Keratinocyte (primary cell): ENCODE measurements around the gene COQ4. TPM values are rescaled to one million over a fixed set of nuclear protein-coding genes. Genes with fewer than 3 reads are reported as not detected.

ENCODE experiments used
- DNase-seq: peaks from one replicate; pipeline ENCODE4 v3.0.0-alpha.2; 2011; ENCODE audit warnings: low read depth, missing footprints, low spot score
- FAIRE-seq: peaks from 2 replicates; lab custom pipeline; 2011; peaks lifted over from hg19 to GRCh38; lab: Jason Lieb, UNC
- H2AFZ ChIP-seq: 2 replicates; pipeline ENCODE4 v1.6.0; 2012; ENCODE audit warnings: low read length, control low read depth, inconsistent platforms; ENCODE audit not compliant: control insufficient read depth
- H3K27ac ChIP-seq: 2 replicates; pipeline ENCODE4 v1.5.1; 2011; ENCODE audit warnings: low read length; ENCODE audit not compliant: control insufficient read depth, insufficient read depth
- H3K27me3 ChIP-seq: 3 replicates; pipeline ENCODE4 v1.6.0; 2011; ENCODE audit warnings: low read length; ENCODE audit not compliant: control insufficient read depth, insufficient read depth; ENCODE audit errors: extremely low read depth
- H3K36me3 ChIP-seq, 2 experiments: 2 replicates in 1 of 2; 3 replicates in 1 of 2; pipeline ENCODE4 v1.5.1; 2011; ENCODE audit warnings: low read length in 2 of 2, mild to moderate bottlenecking in 1 of 2; ENCODE audit not compliant: control insufficient read depth in 2 of 2, insufficient read depth in 2 of 2; ENCODE audit errors: extremely low read depth in 1 of 2
- H3K4me1 ChIP-seq: 3 replicates; pipeline ENCODE4 v1.5.1; 2011; ENCODE audit warnings: low read length; ENCODE audit not compliant: control insufficient read depth, insufficient read depth; ENCODE audit errors: extremely low read depth
- H3K4me2 ChIP-seq: 3 replicates; pipeline ENCODE4 v1.6.0; 2011; ENCODE audit warnings: low read depth, low read length; ENCODE audit not compliant: control insufficient read depth, insufficient read depth; ENCODE audit errors: extremely low read depth
- H3K4me3 ChIP-seq, 3 experiments: fragments of 200-600 bp in 1 of 3; sonication (generic) in 1 of 3; 2 replicates in 2 of 3; 3 replicates in 1 of 3; pipeline ENCODE4 v1.5.1; 2011 to 2016; ENCODE audit warnings: low read length in 3 of 3, mild to moderate bottlenecking in 3 of 3, control low read depth in 2 of 3, inconsistent platforms in 1 of 3, low read depth in 1 of 3, mixed read lengths in 1 of 3, mixed run types in 1 of 3, moderate library complexity in 1 of 3; ENCODE audit not compliant: control insufficient read depth in 2 of 3, insufficient read depth in 2 of 3; ENCODE audit errors: extremely low read depth in 1 of 3
- H3K79me2 ChIP-seq: 2 replicates; pipeline ENCODE4 v1.6.0; 2012; ENCODE audit warnings: low read length; ENCODE audit not compliant: control insufficient read depth, insufficient read depth
- H3K9ac ChIP-seq: 3 replicates; pipeline ENCODE4 v1.6.0; 2011; ENCODE audit warnings: low read length; ENCODE audit not compliant: control insufficient read depth, insufficient read depth; ENCODE audit errors: extremely low read depth
- H3K9me1 ChIP-seq: 3 replicates; pipeline ENCODE4 v1.6.0; 2011; ENCODE audit warnings: low read length; ENCODE audit not compliant: control insufficient read depth, insufficient read depth; ENCODE audit errors: extremely low read depth
- H3K9me3 ChIP-seq: 2 replicates; pipeline ENCODE4 v1.5.1; 2012; ENCODE audit warnings: low read depth, low read length; ENCODE audit not compliant: control insufficient read depth
- H4K20me1 ChIP-seq: 3 replicates; pipeline ENCODE4 v1.6.0; 2011; ENCODE audit warnings: low read length; ENCODE audit not compliant: control insufficient read depth, insufficient read depth; ENCODE audit errors: extremely low read depth
- CTCF ChIP-seq, 3 experiments: IDR thresholded peaks in 1 of 3; conservative IDR thresholded peaks in 1 of 3; optimal IDR thresholded peaks in 1 of 3; 2 replicates in 2 of 3; 3 replicates in 1 of 3; pipeline versions ENCODE3 to v1.5.1; 2011; ENCODE audit warnings: low read length in 3 of 3, mild to moderate bottlenecking in 3 of 3, moderate library complexity in 2 of 3, control low read depth in 1 of 3, inconsistent platforms in 1 of 3; ENCODE audit not compliant: insufficient read depth in 2 of 3; ENCODE audit errors: extremely low read depth in 1 of 3
- EZH2 ChIP-seq: IDR thresholded peaks from one replicate; pipeline ENCODE4 v1.6.1; 2012; ENCODE audit warnings: inconsistent platforms, mild to moderate bottlenecking, low read length, moderate library complexity
- dilution Hi-C: fragments of 300-500 bp; cut with MboI; formaldehyde crosslinking; loops from one replicate; pipeline ENCODE4 v1.7.0; 2020; ENCODE audit warnings: low sequenced_read_pairs; ENCODE audit not compliant: extremely low pct_ligation_motif_present
- polyA plus RNA-seq, 5 experiments: library from polyadenylated mRNA; depleted of rRNA in 3 of 5; stranded (reverse) in 3 of 5; stranded (forward) in 1 of 5; unstranded in 1 of 5; fragments of >200 nt; gene quantifications; 1 replicate in 1 of 5; 2 replicates in 3 of 5; 3 replicates in 1 of 5; pipeline versions ENCODE4 v1.2.1 to v1.2.3, GENCODE V29; 2011 to 2012; ENCODE audit warnings: missing spikeins in 2 of 5, low read depth in 1 of 5, low replicate concordance in 1 of 5

COQ4 gene
- polyA plus RNA-seq, 1 donor (not counting 4 experiments of a cell fraction or from before 2014, with no cell fraction given) = 32.6 TPM

GRCh38 chr9:128280084-128280622 lies 42.5 kb upstream of the COQ4 start:
- Histone ChIP-seq H2AFZ (no peak overlapping the region), H3K79me2 (peaks cover 10% of the 10 kb centered on the region), H3K36me3 (peaks cover 0 to under 1% of the 10 kb centered on the region in 2 experiments), H3K4me3 (no peak overlapping the region), H3K27ac (no peak overlapping the region), H3K4me2 (no peak overlapping the region), H3K9me3 (no peaks in the 10 kb centered on the region), H3K9ac (no peak overlapping the region), H3K4me1 (peaks cover 3% of the 10 kb centered on the region), H3K27me3 (no peaks in the 10 kb centered on the region), H3K9me1 (peaks cover 2% of the 10 kb centered on the region), H4K20me1 (no peaks in the 10 kb centered on the region)
- DNase-seq = no peak
- dilution Hi-C loops = no loop called here
- TF ChIP-seq CTCF (optimal IDR thresholded peaks at IDR 0.05 in 1 of 3, IDR thresholded peaks at IDR 0.05 in 1 of 3, conservative IDR thresholded peaks at IDR 0.05 in 1 of 3; ENCODE audit: extremely low read depth in 1 of 3, insufficient read depth in 2 of 3, low read length in 3 of 3) = no peak
- no peak for FAIRE-seq

GRCh38 chr9:128282500-128282899 lies 40.1 kb upstream of the COQ4 start:
- Histone ChIP-seq H3K4me2 (no peak overlapping the region), H3K4me1 (no peaks in the 10 kb centered on the region), H3K9me1 (peaks cover 2% of the 10 kb centered on the region), H4K20me1 (no peaks in the 10 kb centered on the region), H3K27me3 (no peaks in the 10 kb centered on the region), H3K9me3 (no peaks in the 10 kb centered on the region), H3K36me3 (peaks cover 0 to 10% of the 10 kb centered on the region in 2 experiments), H3K27ac (no peak overlapping the region), H3K4me3 (no peak overlapping the region), H3K9ac (no peak overlapping the region), H3K79me2 (no peaks in the 10 kb centered on the region), H2AFZ (no peak overlapping the region)
- TF ChIP-seq EZH2 = no peak
- no peak for TF ChIP-seq CTCF (optimal IDR thresholded peaks at IDR 0.05 in 1 of 3, IDR thresholded peaks at IDR 0.05 in 1 of 3, conservative IDR thresholded peaks at IDR 0.05 in 1 of 3; ENCODE audit: extremely low read depth in 1 of 3, insufficient read depth in 2 of 3, low read length in 3 of 3)
- dilution Hi-C loops = no loop called here
- DNase-seq (no peak), FAIRE-seq (no peak)
